ENCODE measurements around the gene AMFR.

DNA sequence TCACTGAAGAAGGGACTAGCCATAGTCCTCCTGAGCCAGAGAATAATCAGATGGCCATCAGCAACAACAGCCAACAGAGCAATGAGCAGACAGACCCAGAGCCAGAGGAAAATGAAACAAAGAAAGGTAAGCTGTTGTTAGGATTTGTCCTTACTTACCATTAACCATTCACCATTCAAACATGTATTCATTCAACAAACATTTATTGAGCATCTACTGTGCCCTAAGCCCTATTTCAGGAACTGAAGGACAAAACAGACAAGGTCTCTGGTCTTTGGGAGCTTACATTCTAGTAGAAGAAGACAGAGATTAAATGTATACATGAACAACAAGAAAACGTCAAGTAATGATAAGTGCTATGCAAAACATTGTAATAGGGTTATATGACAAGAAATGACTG, 45.3 kb upstream of the AMFR start:
- TF ChIP-seq CREM (CRISPR knock-in tag; IDR thresholded peaks at IDR 0.05) (no peak), FOXJ3 (CRISPR knock-in tag; IDR thresholded peaks at IDR 0.05; ENCODE audit: borderline replicate concordance) (no peak), TEAD4 (CRISPR knock-in tag; IDR thresholded peaks at IDR 0.05) (no peak), ESRRA (CRISPR knock-in tag; IDR thresholded peaks at IDR 0.05; ENCODE audit: borderline replicate concordance) (no peak)
- TF ChIP-seq, protein P1, sequence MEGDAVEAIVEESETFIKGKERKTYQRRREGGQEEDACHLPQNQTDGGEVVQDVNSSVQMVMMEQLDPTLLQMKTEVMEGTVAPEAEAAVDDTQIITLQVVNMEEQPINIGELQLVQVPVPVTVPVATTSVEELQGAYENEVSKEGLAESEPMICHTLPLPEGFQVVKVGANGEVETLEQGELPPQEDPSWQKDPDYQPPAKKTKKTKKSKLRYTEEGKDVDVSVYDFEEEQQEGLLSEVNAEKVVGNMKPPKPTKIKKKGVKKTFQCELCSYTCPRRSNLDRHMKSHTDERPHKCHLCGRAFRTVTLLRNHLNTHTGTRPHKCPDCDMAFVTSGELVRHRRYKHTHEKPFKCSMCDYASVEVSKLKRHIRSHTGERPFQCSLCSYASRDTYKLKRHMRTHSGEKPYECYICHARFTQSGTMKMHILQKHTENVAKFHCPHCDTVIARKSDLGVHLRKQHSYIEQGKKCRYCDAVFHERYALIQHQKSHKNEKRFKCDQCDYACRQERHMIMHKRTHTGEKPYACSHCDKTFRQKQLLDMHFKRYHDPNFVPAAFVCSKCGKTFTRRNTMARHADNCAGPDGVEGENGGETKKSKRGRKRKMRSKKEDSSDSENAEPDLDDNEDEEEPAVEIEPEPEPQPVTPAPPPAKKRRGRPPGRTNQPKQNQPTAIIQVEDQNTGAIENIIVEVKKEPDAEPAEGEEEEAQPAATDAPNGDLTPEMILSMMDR (IDR thresholded peaks at IDR 0.05): no peak
- TF ChIP-seq, protein P2, sequence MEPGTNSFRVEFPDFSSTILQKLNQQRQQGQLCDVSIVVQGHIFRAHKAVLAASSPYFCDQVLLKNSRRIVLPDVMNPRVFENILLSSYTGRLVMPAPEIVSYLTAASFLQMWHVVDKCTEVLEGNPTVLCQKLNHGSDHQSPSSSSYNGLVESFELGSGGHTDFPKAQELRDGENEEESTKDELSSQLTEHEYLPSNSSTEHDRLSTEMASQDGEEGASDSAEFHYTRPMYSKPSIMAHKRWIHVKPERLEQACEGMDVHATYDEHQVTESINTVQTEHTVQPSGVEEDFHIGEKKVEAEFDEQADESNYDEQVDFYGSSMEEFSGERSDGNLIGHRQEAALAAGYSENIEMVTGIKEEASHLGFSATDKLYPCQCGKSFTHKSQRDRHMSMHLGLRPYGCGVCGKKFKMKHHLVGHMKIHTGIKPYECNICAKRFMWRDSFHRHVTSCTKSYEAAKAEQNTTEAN (CRISPR knock-in tag; IDR thresholded peaks at IDR 0.05): no peak
- TF ChIP-seq, protein P3, sequence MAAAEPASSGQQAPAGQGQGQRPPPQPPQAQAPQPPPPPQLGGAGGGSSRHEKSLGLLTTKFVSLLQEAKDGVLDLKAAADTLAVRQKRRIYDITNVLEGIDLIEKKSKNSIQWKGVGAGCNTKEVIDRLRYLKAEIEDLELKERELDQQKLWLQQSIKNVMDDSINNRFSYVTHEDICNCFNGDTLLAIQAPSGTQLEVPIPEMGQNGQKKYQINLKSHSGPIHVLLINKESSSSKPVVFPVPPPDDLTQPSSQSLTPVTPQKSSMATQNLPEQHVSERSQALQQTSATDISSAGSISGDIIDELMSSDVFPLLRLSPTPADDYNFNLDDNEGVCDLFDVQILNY (CRISPR knock-in tag; IDR thresholded peaks at IDR 0.05): no peak
- TF ChIP-seq, protein P4, sequence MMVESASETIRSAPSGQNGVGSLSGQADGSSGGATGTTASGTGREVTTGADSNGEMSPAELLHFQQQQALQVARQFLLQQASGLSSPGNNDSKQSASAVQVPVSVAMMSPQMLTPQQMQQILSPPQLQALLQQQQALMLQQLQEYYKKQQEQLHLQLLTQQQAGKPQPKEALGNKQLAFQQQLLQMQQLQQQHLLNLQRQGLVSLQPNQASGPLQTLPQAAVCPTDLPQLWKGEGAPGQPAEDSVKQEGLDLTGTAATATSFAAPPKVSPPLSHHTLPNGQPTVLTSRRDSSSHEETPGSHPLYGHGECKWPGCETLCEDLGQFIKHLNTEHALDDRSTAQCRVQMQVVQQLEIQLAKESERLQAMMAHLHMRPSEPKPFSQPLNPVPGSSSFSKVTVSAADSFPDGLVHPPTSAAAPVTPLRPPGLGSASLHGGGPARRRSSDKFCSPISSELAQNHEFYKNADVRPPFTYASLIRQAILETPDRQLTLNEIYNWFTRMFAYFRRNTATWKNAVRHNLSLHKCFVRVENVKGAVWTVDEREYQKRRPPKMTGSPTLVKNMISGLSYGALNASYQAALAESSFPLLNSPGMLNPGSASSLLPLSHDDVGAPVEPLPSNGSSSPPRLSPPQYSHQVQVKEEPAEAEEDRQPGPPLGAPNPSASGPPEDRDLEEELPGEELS (CRISPR knock-in tag; IDR thresholded peaks at IDR 0.05): no peak
- TF ChIP-seq, protein P5, sequence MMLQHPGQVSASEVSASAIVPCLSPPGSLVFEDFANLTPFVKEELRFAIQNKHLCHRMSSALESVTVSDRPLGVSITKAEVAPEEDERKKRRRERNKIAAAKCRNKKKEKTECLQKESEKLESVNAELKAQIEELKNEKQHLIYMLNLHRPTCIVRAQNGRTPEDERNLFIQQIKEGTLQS (CRISPR knock-in tag; conservative IDR thresholded peaks at IDR 0.05): no peak
- TF ChIP-seq, protein P6, sequence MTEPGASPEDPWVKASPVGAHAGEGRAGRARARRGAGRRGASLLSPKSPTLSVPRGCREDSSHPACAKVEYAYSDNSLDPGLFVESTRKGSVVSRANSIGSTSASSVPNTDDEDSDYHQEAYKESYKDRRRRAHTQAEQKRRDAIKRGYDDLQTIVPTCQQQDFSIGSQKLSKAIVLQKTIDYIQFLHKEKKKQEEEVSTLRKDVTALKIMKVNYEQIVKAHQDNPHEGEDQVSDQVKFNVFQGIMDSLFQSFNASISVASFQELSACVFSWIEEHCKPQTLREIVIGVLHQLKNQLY (CRISPR knock-in tag; IDR thresholded peaks at IDR 0.05): no peak
- TF ChIP-seq, protein P7, sequence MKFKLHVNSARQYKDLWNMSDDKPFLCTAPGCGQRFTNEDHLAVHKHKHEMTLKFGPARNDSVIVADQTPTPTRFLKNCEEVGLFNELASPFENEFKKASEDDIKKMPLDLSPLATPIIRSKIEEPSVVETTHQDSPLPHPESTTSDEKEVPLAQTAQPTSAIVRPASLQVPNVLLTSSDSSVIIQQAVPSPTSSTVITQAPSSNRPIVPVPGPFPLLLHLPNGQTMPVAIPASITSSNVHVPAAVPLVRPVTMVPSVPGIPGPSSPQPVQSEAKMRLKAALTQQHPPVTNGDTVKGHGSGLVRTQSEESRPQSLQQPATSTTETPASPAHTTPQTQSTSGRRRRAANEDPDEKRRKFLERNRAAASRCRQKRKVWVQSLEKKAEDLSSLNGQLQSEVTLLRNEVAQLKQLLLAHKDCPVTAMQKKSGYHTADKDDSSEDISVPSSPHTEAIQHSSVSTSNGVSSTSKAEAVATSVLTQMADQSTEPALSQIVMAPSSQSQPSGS (CRISPR knock-in tag; IDR thresholded peaks at IDR 0.05; ENCODE audit: borderline replicate concordance, low read depth): no peak
- TF ChIP-seq, protein P8, sequence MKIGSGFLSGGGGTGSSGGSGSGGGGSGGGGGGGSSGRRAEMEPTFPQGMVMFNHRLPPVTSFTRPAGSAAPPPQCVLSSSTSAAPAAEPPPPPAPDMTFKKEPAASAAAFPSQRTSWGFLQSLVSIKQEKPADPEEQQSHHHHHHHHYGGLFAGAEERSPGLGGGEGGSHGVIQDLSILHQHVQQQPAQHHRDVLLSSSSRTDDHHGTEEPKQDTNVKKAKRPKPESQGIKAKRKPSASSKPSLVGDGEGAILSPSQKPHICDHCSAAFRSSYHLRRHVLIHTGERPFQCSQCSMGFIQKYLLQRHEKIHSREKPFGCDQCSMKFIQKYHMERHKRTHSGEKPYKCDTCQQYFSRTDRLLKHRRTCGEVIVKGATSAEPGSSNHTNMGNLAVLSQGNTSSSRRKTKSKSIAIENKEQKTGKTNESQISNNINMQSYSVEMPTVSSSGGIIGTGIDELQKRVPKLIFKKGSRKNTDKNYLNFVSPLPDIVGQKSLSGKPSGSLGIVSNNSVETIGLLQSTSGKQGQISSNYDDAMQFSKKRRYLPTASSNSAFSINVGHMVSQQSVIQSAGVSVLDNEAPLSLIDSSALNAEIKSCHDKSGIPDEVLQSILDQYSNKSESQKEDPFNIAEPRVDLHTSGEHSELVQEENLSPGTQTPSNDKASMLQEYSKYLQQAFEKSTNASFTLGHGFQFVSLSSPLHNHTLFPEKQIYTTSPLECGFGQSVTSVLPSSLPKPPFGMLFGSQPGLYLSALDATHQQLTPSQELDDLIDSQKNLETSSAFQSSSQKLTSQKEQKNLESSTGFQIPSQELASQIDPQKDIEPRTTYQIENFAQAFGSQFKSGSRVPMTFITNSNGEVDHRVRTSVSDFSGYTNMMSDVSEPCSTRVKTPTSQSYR (CRISPR knock-in tag; IDR thresholded peaks at IDR 0.05): no peak
- TF ChIP-seq, protein P9, sequence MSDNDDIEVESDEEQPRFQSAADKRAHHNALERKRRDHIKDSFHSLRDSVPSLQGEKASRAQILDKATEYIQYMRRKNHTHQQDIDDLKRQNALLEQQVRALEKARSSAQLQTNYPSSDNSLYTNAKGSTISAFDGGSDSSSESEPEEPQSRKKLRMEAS (CRISPR knock-in tag; IDR thresholded peaks at IDR 0.05): no peak

Data from WTC11 (cell line).